Thyroid gland (tissue), 4 donors: ENCODE data around the gene LARGE1.

Source experiments
- CTCF ChIP-seq, 6 experiments: fragments of 200-600 bp in 3 of 6; fragments of 450-650 bp in 3 of 6; sonication (generic) in 3 of 6; IDR thresholded peaks; one replicate each; pipeline ENCODE4 v1.5.1; 2016 to 2019; ENCODE audit warnings: antibody characterized with exemption in 6 of 6, mild to moderate bottlenecking in 2 of 6, inconsistent platforms in 1 of 6, moderate library complexity in 1 of 6
- POLR2A ChIP-seq, 2 donors: fragments of 450-650 bp; IDR thresholded peaks; one replicate each; pipeline ENCODE4 v1.6.1; 2017; ENCODE audit warnings: antibody characterized with exemption in 2 of 2, mild to moderate bottlenecking in 2 of 2, moderate library complexity in 1 of 2

DNA sequence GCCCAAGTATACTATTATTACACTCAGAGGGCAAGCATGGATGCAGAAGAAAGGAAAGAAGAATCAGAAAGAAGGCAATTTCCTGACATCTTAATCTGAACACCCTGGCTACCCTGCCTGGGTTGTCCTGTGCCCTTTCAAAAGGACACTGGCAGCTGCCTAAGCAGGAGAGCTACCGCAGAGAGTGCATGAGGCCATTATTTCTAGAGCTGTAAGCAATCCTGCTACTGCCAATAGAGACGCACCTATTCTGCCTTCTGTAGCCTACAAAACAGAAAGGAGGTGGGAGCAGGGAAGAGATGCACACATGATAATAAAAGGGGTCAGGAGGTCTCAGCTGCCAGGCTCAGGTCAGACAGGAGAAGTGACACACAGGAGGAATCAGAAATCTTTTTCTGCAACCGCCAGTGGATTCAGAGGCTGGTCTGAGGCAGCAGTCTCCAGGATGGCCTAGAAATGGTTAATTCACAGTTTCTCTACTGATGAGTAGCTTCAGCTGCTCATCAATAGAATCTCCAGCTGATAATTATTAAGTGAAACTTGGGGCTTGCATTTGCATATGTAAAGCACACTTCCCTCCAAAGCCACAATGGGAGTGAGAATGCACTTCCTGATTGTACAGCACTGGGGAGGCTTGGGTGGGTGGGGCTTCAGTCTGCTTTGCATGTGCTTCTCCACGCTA, 253.9 kb downstream of the LARGE1 start:
- TF ChIP-seq CTCF (IDR thresholded peaks at IDR 0.05) (no peak), POLR2A (IDR thresholded peaks at IDR 0.05) (no peak)
